GM18867 (cell line): Measurements from ENCODE around the gene SLC6A2.

Experiments
- ATAC-seq: cut with Tn5 transposase; IDR thresholded peaks from one replicate; pipeline ENCODE4 v1.9.1; 2021; ENCODE audit warnings: mild to moderate bottlenecking, moderate library complexity; ENCODE audit not compliant: unreplicated experiment

The SLC6A2 gene

GRCh38 chr16:55645986-55646385, 9.8 kb upstream of the SLC6A2 start:
- no peak for ATAC-seq

- no peak for ATAC-seq
These were observed 8.4 kb upstream of the SLC6A2 start for GRCh38 chr16:55647343-55647742.

DNA sequence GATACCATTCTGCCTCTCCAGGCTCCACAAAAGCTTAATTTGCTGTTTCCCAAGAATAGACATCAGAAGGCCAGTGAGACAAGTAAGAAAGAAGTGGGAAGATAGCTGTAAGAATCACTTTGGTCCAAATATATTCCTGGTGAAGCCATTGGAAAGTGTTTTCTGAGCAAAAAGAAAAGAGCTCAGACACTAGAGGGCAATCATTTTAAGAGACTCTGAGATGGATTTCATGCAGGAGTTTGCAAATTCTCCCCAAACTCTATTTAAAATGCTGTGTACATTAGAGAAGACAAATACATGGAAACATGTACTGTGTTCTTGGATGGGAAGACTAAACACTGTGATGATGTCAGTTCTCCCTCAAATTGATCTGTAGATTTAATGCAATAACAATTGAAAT, 8.0 kb upstream of the SLC6A2 start:
- no peak for ATAC-seq

GRCh38 chr16:55651841-55652824, 3.7 kb upstream of the SLC6A2 start:
- ATAC-seq = no peak

DNA sequence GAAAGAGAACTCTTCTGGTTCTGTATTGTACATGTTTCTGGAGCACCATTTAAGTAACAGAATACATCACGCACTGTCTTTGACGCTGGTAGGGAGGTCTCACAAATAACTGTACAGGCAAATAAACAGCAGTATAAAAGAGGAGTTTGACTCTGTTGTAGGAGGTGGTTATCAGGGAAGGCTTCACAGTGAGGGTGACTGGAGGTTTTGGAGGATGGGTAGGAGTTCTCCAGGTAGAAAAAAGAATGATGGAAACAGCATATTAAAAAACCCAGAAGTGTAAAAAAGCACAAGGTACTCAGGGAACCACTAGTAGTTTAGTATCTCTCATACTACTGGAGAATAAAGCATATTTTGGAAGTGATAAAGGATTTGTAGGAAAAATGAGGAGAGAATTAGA, 2.7 kb upstream of the SLC6A2 start:
- no peak for ATAC-seq

- ATAC-seq = no peak
These were observed 349 bp upstream of the SLC6A2 start for GRCh38 chr16:55655381-55655896.

DNA sequence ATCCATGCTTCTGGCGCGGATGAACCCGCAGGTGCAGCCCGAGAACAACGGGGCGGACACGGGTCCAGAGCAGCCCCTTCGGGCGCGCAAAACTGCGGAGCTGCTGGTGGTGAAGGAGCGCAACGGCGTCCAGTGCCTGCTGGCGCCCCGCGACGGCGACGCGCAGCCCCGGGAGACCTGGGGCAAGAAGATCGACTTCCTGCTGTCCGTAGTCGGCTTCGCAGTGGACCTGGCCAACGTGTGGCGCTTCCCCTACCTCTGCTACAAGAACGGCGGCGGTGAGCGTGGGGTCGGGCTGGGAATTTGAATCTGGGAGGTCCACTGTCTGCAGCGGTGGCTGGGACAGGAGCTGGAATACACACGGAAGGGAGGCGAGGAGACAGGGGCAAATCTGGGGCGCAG, 904 bp downstream of the SLC6A2 start:
- ATAC-seq = no peak

DNA sequence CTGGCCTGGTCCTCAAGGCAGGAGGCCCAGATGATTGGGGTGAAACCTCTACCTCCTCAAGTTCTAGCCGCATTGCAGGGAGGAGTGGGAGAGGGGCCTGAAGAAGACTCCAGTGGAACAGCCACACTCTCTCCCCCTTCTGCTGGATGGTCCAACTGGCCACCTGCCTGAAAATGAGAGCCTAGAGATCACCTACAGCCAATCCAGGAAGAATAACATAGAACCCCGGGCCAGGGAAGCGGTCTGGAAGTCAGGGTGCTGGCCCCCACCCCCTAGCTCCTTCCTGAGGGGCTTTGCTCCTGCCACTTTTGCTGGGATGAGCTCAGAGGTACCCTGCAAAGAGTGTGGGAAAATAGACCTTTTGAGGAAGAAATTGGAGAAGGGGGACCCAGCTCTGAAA, 1.8 kb downstream of the SLC6A2 start:
- ATAC-seq = no peak

- ATAC-seq = no peak
These were observed 3.2 kb downstream of the SLC6A2 start for GRCh38 chr16:55658898-55659420.

DNA sequence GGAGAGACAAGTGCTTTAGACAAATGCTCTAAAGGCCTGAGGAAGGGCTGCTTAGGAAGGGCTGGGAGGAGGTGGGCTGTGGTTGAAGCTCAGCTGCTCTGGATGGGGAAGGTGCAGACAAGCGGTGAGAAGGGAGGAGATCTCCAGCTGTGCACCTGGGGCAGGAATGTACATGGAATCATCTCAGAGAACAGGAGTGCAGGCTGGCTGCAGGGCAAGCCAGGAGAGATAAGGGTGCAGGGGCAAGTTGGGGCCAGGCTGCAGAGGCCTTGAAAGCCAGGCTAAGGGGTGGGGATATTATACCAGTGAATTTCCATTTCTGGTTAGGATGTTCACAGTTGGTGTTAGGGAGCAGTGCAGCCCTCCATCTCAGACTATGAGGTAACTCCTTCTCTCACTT, 4.2 kb downstream of the SLC6A2 start:
- no peak for ATAC-seq

DNA sequence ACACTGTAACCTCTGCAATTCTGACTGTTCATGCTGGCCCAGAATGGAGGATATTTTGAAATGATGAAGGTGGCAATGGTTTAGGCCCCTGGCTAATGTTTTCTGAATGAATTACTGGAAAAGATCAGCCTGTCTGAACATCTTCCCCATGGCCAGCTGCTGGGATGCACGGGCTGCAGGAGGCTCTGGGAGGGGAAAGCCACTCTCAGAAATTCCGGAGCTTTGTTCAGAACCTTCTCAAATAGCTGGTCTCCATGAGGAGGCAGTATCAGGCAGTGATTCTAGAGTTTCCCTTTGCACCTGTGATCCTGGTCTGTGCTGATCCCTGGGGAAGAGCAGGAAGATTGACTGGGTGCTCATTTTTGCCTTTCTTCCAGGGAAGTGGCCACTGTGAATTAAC, 5.0 kb downstream of the SLC6A2 start:
- no peak for ATAC-seq

DNA sequence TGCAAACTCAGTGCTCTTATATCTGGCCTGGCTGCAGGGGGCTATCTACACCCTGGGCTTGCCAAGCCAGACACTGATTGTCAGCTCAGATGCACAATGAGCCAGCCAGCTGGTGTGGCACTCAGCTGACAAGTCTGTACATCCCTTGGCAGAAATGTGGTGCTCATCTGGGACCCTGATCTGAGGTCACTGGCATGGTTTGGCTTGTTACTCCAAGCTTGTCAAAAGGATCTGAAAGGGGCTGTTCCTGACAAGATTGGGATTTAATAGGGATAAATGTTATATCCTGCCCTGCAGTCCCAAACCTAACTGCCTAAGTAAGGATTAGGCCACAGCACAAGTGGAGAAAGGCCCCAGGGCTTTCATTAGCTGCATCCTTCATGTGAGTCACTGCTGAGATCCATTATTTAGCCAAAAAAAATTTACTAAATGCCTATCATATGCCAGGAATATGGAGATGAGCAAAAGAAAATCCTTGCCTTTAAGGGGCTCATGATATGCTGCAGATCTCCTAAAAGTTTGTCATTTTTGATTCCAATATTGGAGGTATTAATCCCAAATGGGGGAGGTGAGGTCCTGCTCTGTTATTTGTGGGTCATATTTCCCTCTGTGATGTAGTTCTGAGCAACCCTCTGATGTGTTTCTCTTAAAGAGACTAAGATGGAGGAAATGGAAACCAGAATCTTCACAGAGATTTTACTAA, 6.3 kb downstream of the SLC6A2 start:
- ATAC-seq = no peak

DNA sequence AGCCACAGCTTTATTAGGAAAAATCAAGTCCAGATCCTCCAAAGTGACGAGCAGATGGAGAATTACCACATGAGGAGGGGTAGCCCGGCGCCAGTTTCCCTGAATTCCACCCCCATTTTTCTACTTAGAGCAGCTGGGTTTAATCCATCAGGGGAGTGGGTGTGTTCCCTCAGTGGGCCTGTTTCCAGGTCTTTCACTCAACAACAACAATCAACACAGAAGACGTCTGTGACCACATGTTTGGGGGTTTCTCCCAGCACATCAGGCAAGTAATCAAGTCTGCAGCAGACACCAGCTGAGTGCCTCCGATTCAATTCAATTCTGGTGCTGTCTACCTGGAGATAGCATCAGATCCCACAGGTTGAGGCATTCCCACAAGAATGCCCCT, 6.8 kb downstream of the SLC6A2 start:
- ATAC-seq = no peak

DNA sequence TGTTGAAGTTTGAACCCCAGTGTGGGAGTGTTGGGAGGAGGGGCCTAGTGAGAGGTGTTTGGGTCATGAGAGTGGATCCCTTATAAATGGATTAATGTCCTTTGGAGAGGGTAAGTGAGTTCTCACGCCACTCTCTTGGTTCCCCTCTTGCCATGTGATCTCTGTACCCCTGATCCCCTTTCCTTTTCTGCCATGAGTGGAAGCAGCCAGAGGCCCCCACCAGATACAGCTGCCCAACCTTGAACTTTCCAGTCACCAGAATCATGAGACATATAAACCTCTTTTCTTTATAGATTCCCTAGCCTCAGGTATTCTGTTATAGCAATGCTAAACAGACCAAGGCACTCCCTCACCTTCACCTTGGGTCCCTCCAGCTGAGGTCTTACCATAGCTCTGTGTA, 7.4 kb downstream of the SLC6A2 start:
- no peak for ATAC-seq

GRCh38 chr16:55663765-55664677, 8.2 kb downstream of the SLC6A2 start:
- ATAC-seq = no peak

DNA sequence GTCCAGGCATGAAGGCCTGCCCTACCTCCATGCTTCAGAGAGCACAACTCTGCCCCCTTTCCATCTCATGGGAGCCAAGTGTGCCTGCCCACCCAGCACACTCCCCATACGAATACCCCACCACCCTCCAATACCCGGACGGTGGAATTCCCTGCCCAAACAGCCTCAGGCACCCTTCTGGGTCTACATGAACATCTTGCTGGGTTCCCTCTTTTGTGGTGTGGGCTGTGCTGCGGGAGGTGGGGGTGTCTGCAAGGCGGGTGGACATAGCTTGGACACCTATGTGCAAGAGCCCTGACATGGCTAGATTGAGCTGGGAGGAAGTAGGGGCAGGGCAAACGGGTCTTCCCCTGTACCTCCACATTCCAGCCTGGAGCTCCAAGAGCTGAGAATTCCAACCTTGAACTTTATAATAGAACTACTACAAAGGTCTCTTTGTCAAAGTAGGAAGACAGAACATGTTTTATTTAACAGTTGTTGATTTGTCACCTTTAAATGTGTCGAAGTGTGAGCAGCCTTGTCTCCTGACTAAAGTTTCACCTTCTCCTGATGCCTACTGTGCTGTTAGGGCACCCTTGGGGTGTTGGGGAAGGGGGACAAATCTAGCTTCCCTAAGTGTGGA, 9.1 kb downstream of the SLC6A2 start:
- no peak for ATAC-seq

DNA sequence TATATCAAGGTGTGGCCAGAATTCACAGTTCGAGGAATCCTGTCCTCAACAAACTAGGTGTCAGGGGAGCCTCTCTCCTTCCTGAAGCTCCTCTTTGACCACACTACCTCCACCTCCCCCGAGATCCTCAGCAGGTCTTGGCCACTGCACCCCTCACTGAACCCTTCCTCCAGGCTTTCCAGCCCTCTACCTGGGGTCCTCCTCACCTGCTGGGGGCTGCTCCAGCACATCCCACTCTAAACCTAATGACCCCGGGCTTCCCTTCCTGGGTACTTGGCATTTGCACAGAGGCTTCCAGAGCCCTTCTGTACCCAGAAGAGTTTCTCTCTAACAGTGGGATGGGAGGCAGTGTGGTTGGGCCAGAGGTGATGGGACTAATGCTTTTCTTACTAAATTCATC, 9.7 kb downstream of the SLC6A2 start:
- ATAC-seq = no peak

DNA sequence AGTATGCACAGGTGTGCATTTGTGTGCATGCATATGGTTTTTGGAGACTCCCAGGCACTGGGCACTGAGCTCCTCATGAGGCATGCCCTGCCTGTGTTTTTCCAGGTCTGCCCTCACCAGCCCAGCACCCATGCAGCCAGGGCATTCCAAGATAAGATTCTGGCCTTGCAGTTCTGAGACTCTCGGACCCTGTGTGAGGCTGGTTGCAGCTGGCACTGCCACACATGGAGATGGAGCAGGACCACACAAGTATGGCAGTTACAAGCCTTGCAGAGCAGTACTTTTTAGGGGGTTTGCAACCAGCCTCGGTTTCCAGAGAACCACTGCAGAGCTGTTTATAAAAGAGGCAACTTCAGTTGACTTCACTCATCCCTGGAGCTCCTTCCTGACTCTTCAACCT, 10.2 kb downstream of the SLC6A2 start:
- ATAC-seq = no peak

- ATAC-seq = no peak
These were observed 12.0 kb downstream of the SLC6A2 start for GRCh38 chr16:55667753-55668152.
